ENCODE results near the gene ZBBX.

GRCh38 chr3:167305340-167305890 lies 74.7 kb downstream of the ZBBX start:
- TF ChIP-seq EZH2phosphoT487 (IDR thresholded peaks at IDR 0.05; ENCODE audit: borderline replicate concordance) (no peak), CTCF (conservative IDR thresholded peaks at IDR 0.05; ENCODE audit: low read length) (no peak)
